ENCODE results near the gene MAS1L. TPM values are rescaled to one million over a fixed set of nuclear protein-coding genes. Genes with fewer than 3 reads are reported as not detected.

The MAS1L gene
- total RNA-seq, 1 experiment from 2014 or later = not detected

GRCh38 chr6:29478740-29479139 lies 9.0 kb downstream of the MAS1L start:
- peaks cover 0 to 2% (median 0%) of the 10 kb centered on the region in 3 experiments; a peak in 1 of 7 replicates for H3K36me3 Mint-ChIP-seq (ENCODE audit: insufficient read depth in 1 of 3, low read depth in 3 of 3)
- H3K9me3 Mint-ChIP-seq = peaks cover 3% of the 10 kb centered on the region in 2 experiments; a peak in 3 of 5 replicates
- Histone ChIP-seq H3K9me3 (ENCODE audit: control insufficient read depth, low read depth, low read length) (no peaks in the 10 kb centered on the region), H3T11ph (ENCODE audit: low read length) (no peak overlapping the region), H2BK5ac (ENCODE audit: insufficient read length, low read length) (no peak overlapping the region), H2BK15ac (ENCODE audit: low read depth, low read length) (no peak overlapping the region), H3K9ac (ENCODE audit: extremely low read depth, insufficient read length, low read length) (no peak overlapping the region), H4K20me1 (ENCODE audit: control insufficient read depth, insufficient read depth, insufficient read length) (no peaks in the 10 kb centered on the region), H4K91ac (ENCODE audit: insufficient read length, low read depth, low read length) (no peak overlapping the region), H4K8ac (replicated peaks; ENCODE audit: insufficient read length, low read depth, low read length) (no peak overlapping the region), H3K14ac (ENCODE audit: insufficient read depth, low read length) (no peak overlapping the region), H3K79me2 (ENCODE audit: insufficient read depth, low read length) (no peaks in the 10 kb centered on the region), H2BK120ac (ENCODE audit: low read depth, low read length, poor library complexity, severe bottlenecking) (no peak overlapping the region), H2BK12ac (ENCODE audit: insufficient read length, low read depth, low read length) (no peak overlapping the region), H4K5ac (ENCODE audit: insufficient read length, low read depth, low read length) (no peak overlapping the region), H2AK5ac (ENCODE audit: insufficient read length, low read length) (no peak overlapping the region), H3K4me1 (ENCODE audit: insufficient read depth, low read length) (no peaks in the 10 kb centered on the region), H3K4ac (ENCODE audit: low read depth, low read length) (no peak overlapping the region), H2BK20ac (ENCODE audit: low read depth, low read length, poor library complexity, severe bottlenecking) (no peak overlapping the region), H3K27me3 (ENCODE audit: insufficient read depth, low read length) (no peaks in the 10 kb centered on the region), H3K23me2 (ENCODE audit: insufficient read length, low read depth, low read length, poor library complexity, severe bottlenecking) (no peaks in the 10 kb centered on the region), H3K23ac (ENCODE audit: insufficient read length, low read depth, low read length) (no peak overlapping the region), H3K18ac (ENCODE audit: insufficient read length, low read depth, low read length) (no peak overlapping the region), H2AFZ (ENCODE audit: low read length) (no peak overlapping the region), H3K4me2 (ENCODE audit: insufficient read depth, insufficient read length, low read length) (no peak overlapping the region), H3K56ac (ENCODE audit: insufficient read length, low read depth, low read length) (no peak overlapping the region), H3K79me1 (ENCODE audit: insufficient read depth, low read depth, low read length, poor library complexity, severe bottlenecking) (no peaks in the 10 kb centered on the region), H3K27ac (ENCODE audit: insufficient read length, low read depth, low read length) (no peak overlapping the region)
- H3K27ac Mint-ChIP-seq = no peak overlapping the region
- no peaks in the 10 kb centered on the region; the same call in none of the 2 replicates for H3K27me3 Mint-ChIP-seq (ENCODE audit: low read depth)
- no CpG with 5 or more reads among the region's 5 CpGs for WGBS (ENCODE audit: extremely low coverage, insufficient read length, low lambda C conversion rate)
- 0 out of 4 replicates have a peak, but pooled peaks cover 0 to 2% of the 10 kb centered on the region in 2 experiments for H3K4me1 Mint-ChIP-seq
- H3K4me3 Mint-ChIP-seq = no peak overlapping the region
- TF ChIP-seq CTCF (conservative IDR thresholded peaks at IDR 0.05) = no peak
- DNase-seq = no peak
